D721Med (cell line): ENCODE data around the gene KRTAP7-1.

Source experiments
- DNase-seq: peaks from one replicate; pipeline ENCODE4 v3.0.0; 2011; ENCODE audit warnings: low spot score; ENCODE audit not compliant: insufficient read length
- FAIRE-seq: peaks from 2 replicates; lab custom pipeline; 2011; peaks lifted over from hg19 to GRCh38; lab: Jason Lieb, UNC
- TF ChIP-seq, protein P1 (sequence below): IDR thresholded peaks from 2 replicates; pipeline ENCODE4 v1.5.1; 2012; ENCODE audit warnings: mild to moderate bottlenecking, control low read depth; ENCODE audit not compliant: insufficient read depth; ENCODE audit errors: missing control alignments

KRTAP7-1 gene, protein sequence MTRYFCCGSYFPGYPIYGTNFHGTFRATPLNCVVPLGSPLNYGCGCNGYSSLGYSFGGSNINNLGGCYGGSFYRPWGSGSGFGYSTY

DNA sequence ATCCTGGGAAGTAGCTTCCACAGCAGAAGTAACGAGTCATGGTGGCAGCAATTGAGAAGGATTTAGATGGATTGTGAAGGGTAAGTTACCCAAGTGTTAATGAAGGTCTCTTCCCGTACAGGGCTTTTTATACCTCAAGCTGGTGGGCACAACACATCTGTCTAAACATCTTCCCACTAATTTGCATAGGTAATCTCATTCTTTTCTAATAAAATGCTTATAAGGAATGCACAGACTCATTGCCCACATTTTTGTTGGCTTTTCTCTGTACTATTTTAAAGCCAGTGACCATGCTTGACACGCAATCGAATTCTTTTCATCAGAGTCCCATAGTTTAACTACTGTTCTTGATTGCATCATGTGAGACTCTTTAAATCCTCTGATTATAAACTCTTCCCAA lies at the start of gene KRTAP7-1:
Gene KRTAP7-1 (minus strand): TSS at position 101 of the 400 bp plus-strand sequence. CDS start 61 bp downstream, at position 40.
- DNase-seq: no peak
- TF ChIP-seq, protein P1, sequence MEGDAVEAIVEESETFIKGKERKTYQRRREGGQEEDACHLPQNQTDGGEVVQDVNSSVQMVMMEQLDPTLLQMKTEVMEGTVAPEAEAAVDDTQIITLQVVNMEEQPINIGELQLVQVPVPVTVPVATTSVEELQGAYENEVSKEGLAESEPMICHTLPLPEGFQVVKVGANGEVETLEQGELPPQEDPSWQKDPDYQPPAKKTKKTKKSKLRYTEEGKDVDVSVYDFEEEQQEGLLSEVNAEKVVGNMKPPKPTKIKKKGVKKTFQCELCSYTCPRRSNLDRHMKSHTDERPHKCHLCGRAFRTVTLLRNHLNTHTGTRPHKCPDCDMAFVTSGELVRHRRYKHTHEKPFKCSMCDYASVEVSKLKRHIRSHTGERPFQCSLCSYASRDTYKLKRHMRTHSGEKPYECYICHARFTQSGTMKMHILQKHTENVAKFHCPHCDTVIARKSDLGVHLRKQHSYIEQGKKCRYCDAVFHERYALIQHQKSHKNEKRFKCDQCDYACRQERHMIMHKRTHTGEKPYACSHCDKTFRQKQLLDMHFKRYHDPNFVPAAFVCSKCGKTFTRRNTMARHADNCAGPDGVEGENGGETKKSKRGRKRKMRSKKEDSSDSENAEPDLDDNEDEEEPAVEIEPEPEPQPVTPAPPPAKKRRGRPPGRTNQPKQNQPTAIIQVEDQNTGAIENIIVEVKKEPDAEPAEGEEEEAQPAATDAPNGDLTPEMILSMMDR: no peak
- FAIRE-seq: no peak

DNA sequence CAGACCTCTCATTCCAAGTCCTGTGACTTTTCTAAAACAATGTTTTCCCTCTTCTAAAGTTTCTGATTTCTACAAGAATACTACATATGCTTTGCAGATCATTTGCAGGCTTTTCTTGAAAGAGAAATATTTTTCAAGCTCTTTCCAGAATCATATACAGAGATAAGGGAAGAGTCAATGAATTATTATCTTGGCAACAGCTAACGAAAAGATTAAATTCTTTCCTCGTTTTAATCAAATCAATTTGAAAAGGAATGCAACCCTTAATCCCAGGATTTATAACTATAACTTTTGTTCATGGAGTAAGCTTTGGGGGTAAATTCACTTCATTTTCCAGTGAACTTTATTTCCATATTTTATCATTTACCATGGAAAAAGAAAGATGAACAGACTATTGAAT lies 45.0 kb upstream of the KRTAP7-1 start:
- no peak for FAIRE-seq
- TF ChIP-seq, protein P1: no peak
- DNase-seq: no peak

DNA sequence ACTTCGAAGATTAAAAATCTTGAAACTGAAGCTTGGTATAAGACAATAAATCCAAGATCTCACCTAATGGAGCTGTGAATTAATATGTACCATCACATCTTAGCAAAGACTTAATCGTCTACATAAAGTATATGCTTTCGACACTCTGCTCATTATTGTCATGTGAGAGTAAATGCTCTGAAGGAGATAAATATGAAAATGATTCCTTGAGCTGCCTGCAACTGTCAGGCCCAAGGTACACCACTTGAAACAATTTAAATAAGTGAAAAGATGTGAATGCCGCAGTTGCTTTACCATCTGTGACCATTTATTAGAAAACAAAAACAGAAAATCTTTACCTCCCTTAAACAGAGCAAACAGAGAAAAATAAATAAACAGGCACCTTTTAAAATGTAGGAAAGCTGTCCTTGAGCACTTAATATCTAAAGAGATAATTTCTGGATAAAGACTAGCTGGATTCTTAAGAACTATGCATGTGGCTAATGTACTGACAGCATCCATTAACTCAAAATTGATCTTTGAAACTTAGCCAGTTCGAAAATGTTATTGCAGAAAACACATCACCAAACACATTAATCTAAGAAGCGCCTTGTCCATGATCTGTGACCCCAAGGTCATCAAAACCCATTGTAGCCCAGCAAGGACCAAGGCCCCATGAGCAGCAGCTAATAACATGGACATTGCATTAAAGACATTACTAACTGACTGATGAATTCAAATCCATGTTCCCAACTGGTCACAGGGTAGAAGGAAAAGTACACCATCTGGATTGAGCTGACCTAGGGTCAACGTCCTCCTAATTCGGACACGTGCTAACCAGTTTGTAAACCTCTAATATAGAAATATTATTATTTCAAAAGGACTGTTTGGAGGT lies 18.3 kb upstream of the KRTAP7-1 start:
- no peak for FAIRE-seq
- TF ChIP-seq, protein P1: no peak
- DNase-seq: no peak

DNA sequence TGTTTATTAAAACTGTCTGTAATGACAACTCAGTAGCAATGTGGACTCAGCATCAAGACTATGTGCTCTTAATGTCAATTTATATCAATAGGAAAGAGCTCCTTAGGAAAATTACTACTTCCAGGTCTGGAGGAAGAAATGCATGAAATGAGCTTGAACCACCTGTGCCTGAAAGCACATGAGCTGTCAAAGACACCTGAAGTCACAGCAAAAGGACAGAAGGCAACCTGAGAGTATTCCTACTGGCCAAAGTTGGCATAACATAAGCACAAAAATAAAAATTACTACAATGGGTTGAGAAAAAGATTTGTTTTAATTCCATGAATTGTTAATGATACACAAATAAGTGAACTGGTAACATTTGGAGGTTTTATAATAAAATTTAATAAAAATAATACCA lies 13.4 kb upstream of the KRTAP7-1 start:
- TF ChIP-seq, protein P1: no peak
- FAIRE-seq (no peak), DNase-seq (no peak)

DNA sequence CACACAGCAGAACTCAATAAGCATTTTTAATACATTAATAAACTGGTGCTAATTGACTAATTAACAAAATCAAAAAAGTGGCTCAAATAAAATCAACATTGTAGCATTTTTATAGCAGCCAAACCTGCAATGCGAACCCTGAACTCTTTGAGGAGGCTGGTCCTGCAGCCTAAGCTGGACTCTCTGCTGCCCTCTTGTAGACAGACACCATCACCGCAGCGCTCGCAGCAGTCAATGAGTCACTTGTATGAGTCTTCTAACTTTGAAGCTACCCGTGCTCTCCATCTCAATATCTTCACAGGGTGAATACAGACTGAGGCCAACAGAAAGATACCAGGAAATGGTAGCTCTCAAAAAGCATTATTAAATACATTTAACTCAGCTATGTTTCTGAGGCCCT lies 9.7 kb upstream of the KRTAP7-1 start:
- TF ChIP-seq, protein P1: peak; percentile 29
- no peak for FAIRE-seq
- no peak for DNase-seq

DNA sequence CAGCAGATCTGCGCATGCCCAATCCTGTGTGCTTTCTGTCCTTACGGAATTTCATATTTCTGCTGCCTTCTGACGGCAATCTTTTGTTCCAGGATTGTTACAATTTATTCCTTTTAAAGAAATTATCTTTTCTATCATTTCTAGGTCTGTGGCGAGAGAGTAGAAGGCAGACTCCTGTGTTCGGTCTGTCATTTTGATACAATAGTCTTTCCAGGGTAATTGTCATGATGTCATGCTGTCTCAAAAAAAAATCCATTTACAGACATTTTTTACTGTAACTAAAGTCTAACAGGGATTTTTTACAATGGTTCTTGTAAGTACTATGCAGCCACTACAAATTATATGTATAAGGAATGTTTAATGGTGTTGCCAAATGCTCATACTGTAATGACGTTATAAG lies 9.0 kb upstream of the KRTAP7-1 start:
- DNase-seq (no peak), FAIRE-seq (no peak)
- TF ChIP-seq, protein P1: no peak

DNA sequence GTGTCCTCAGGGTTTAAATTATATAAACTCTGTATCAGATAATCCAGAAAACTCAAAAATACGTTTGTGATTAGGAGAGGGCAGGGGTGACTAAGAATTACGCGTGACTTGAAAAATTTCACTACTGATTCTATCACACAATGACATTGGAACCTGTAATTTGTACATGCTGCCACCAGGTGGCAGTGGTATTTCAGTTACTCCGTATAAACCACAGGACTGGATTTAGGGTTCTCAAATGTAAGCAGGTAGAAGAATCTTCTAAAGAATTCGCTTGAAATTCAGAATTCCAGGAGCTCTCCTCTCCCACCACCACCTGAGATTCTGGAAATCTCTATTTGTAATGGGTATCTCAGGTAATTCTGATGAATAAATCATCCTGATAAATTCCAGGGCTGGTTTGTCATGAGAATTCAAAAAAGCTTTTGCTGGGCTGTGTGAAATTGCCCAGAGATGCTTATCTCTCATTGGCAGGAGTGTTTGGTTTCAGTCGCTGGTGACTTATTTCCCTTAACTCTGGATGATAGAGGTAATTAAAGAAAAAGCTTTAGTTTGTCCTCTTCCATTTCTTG lies 1.7 kb upstream of the KRTAP7-1 start:
- DNase-seq (no peak), FAIRE-seq (no peak)
- TF ChIP-seq, protein P1: peak; percentile 47
